ENCODE results near the gene ASB7.
"Not testable (repeated sequence)": the region's sequence is repeated elsewhere in the genome, so short reads cannot be mapped to it uniquely, and the experiment has no call there.

ASB7 gene

GRCh38 chr15:100651253-100651652 is 48.9 kb downstream of the ASB7 start:
- DNase-seq (ENCODE audit: low spot score): no peak

GRCh38 chr15:100652116-100652515 is 49.7 kb downstream of the ASB7 start:
- DNase-seq (ENCODE audit: low spot score): no peak

GRCh38 chr15:100653608-100654007 is 51.2 kb downstream of the ASB7 start:
- DNase-seq (ENCODE audit: low spot score): no peak

DNA sequence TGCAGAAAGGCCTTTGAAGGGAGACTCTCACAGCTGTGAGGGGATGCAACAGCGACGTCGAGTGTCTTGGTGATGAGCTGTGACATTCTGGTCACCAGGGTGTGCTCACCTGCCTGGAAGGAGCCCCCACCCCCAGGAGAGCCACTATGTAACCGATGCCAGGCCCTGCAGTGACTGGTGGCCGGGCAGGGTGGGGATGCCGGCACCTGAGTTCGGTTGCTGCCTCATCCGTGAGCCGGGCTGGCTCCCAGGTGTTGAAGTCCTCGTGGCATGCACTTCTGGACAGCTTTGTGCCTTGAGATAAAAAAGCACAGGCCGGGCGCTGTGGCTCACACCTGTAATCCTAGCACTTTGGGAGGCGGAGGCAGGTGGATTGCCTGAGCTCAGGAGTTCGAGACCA is 56.5 kb downstream of the ASB7 start:
- no peak for DNase-seq (ENCODE audit: low spot score)

- no peak for DNase-seq (ENCODE audit: low spot score)
Observed at GRCh38 chr15:100661156-100661555, 58.8 kb downstream of the ASB7 start.

GRCh38 chr15:100663086-100663914 is 60.9 kb downstream of the ASB7 start:
- no peak for DNase-seq (ENCODE audit: low spot score)

- DNase-seq (ENCODE audit: low spot score): no peak
Observed at GRCh38 chr15:100663915-100664281, 61.5 kb downstream of the ASB7 start.

DNA sequence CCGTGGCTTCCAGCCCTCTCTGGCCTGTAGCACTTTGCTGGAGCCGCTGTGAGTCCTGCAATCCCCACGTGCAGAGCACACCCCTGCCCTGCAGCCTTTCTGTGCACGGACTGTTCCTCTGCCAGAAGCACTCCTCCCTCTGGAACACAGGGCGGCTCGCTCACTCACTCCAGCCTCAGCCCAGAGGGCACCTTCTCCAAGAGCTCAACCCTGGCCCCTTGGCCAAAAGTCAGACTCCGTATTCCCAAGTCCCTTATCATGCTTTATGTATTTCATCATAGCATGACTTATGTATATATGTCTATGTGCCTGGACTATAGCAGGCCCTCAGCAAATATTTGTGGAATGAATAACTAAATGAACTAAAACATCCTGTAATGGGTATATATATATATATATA is 63.2 kb downstream of the ASB7 start:
- DNase-seq (ENCODE audit: low spot score): no peak

DNA sequence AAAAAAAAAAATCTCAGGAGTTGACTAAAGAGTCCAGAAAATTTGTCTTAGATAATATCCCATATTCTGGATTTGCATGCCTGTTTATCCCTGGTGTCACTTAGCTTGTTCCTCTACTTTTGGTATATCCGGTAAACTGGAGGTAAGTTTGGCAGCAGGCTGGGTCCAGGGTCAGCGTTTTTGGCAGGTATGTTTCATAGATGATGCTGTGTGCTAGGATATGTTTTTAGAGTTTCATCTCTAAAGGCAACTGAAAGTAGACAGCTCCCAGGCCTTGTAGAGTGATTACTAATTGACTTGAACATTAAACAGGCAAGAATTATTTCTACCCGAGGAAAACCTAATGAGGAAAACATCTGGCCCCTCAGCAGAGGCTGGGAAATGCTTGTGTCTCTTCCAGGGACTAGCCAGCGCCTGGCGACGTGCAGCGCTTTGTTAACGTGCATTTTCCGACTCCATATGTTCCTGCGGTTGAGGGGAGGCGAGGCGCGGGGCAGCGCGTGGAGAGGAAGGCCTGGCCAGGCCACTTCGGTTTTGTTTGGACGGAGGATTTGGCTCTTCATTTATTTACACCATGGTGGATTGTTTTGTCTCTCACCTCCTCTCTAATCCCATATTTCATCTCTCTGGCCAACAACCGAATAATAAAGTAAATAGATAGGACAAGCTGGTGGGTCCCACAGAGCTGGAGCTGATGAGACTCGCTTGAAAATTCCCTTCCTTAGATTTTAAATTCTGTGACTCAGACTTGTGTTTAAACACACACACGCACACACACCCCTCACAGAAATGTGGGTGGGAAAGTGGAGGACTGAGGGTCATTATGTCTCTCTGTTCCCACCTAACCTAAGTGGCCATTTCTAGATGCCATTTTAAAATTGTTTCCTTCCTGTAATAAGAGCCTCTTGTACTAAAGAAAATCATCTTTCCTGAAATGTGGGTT is 65.3 kb downstream of the ASB7 start:
- DNase-seq (ENCODE audit: low spot score): no peak

GRCh38 chr15:100668348-100668745 is 66.0 kb downstream of the ASB7 start:
- no peak for DNase-seq (ENCODE audit: low spot score)

DNA sequence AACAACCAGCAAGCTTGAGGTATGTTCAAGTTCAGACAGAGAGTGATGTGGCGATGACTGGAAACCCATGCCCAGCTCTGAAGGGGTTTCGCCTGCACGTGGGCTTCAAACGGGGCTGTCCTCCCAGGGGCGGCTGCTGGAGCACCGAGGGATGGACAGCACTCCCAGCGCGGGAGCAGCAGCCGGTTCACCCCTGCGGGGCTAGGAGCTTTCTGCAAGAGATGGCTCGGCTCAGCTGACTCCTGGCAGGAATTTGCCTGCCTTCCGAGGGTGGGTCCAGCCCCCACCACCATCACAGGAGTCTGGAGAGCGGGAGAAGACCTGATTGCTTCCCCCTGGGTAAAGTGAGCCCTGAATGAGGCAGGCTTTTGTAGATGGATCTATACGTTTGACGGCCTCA is 66.9 kb downstream of the ASB7 start:
- no peak for DNase-seq (ENCODE audit: low spot score)

- DNase-seq (ENCODE audit: low spot score): no peak
Observed at GRCh38 chr15:100670505-100671021, 68.2 kb downstream of the ASB7 start.

DNA sequence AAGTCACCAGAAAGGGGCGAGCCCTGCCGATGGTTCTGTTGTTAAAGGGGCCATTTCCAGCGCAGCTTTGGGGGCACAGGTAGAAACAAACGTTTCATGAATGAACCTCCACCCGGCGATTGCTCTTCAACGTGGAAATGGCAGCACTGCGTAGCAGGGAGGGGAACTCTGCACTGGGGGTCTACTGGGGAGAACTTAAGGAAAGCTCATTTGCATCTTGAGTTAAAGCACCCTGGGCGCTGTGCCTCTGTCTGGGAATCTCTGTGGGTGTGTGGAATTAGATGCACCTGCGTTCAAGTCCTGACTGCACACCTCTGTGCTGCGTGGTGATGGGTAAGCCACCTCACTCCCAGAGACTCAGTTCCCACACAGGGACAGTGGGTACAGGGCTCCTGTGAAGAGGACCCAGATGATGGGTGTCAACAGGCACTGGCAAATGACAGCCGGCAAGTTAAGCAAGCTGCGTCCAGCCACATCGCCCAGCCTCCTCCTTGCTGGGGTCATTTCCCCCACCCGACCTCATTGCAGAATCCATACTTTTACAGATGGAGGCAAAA is 68.8 kb downstream of the ASB7 start:
- DNase-seq (ENCODE audit: low spot score): no peak

DNA sequence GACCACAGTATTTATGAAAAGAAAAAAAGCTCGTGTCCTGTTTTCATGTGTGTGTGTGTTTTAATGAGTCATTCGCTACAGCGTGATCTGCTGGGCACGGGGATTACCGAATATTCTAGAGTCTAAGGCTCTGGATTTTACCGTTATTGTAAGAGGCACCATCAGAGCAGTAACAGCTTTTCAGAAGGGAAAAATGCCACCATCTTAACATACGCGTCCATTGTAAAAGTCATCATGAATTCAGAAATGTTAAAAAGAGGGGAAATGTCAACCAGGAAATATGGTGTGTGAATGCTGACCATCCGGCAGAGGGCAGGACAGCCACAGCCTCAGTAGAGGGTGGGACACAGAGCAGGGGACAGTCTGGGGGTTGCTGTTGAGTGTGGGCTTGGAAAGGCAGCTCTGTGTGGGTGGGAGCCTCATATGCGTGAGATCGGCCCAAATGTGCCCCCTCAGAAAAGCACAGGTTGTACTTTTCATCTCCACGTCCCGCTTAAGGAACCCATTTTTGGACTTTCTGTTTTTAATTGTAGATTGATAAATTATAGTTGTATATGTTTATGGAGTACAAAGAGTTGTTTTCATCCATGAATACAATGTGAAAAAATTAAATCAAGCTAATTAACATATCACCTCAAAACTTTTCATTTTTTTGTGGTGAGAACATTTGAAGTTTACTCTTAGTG is 69.6 kb downstream of the ASB7 start:
- no peak for DNase-seq (ENCODE audit: low spot score)

DNA sequence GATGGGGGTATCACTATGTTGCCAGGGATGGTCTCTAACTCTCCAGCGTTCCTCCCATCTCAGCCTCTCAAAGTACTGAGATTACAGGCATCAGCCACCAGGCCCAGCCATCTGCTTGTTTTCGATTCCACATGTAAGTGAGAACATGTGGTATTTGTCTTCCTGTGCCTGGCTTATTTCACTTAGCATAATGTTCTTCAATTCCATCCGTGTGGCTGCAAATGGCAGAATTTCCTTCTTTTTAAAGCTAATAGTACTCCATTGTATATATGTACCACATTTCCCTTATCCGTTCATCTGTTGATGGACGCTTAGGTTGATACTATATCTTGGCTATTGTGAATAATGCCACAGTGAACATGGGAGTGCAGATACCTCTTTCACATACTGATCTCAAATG is 70.6 kb downstream of the ASB7 start:
- no peak for DNase-seq (ENCODE audit: low spot score)

DNA sequence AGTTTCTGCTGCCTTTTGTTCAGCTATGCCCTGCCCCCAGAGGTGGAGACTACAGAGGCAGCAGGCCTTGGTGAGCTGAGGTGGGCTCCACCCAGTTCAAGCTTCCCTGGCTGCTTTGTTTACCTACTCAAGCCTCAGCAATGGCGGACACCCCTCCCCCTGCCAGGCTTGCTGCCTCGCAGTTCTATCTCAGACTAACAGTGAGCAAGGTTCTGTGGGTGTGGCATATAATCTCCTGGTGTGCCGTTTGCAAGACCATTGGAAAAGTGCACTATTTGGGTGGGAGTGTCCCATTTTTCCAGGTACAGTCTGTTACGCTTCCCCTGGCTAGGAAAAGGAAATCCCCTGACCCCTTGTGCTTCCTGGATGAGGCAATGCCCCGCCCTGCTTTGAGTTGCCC is 76.8 kb downstream of the ASB7 start:
- DNase-seq (ENCODE audit: low spot score): not testable (repeated sequence)

DNA sequence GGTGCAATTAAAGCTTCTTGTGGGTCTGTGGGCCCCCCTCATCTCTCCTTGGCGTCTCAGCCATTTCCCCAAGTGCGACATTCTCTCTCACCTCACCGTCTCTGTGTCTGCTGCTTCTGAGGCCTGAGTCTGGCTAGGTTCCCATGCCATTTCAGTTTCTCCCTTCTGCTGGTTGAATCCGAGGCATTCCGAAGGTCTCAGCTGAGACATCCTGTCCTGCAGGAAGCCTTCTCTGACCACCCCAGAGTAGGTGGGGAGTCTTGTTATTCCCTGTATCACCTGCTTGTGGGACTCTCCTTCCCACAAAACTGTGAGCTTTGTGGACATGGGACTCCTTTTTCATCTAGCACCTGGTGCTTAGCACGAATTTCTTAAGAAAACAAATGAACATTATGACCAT is 78.3 kb downstream of the ASB7 start:
- DNase-seq (ENCODE audit: low spot score): no peak

DNA sequence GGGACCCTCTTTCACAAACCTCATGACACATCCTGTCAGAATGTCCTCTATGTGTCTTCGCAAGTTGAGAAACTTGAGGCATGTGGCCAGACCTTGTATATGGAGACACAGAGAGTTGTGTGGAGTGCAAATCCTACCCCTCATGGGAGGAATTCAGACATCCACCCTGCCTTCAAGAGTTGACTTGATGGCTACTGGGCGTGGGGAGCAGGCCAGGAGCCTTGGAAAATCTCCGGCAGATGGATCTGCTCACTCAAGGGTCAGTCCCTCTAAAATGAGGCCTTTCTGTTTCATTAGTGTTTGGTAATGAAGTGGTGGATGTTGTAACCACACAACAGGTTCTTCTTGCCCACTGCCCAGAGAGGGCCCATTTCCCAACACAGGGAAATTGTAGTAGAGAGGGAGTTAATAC is 79.0 kb downstream of the ASB7 start:
- no peak for DNase-seq (ENCODE audit: low spot score)

DNA sequence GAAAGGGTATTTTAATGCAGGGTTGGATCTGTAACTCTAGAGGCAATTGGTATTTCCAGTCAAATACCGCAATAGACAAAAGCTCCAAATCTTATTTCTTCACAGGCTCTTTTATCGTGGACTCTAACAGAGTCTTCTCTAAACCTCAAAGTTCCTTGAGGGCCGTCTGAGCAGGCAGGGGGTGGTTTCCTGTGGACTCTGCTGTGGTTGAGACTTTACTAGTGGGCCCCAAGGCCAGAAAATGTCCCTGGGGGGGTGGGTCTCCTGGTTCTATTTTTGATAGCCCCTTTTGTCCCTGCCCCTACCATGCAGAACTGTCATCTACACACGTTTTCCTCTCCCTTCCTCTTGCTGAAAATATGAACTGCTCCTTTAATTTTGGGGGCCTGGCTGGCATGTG is 80.1 kb downstream of the ASB7 start:
- DNase-seq (ENCODE audit: low spot score): no peak

GRCh38 chr15:100683434-100683833 is 81.0 kb downstream of the ASB7 start:
- DNase-seq (ENCODE audit: low spot score): no peak

- DNase-seq (ENCODE audit: low spot score): no peak
Observed at GRCh38 chr15:100684591-100684990, 82.2 kb downstream of the ASB7 start.

All from CD4-positive, alpha-beta T cell treated with Interleukin-2 at 100 ng/mL for 4 hours (primary cell).